Bronchial epithelial cell (primary cell): Measurements from ENCODE around the gene COL23A1. TPM values are rescaled to one million over a fixed set of nuclear protein-coding genes. Genes with fewer than 3 reads are reported as not detected.

ENCODE experiments used
- DNase-seq: peaks from one replicate; pipeline ENCODE4 v3.0.0-alpha.2; 2010; ENCODE audit warnings: low read depth
- FAIRE-seq: peaks from 2 replicates; lab custom pipeline; 2011; peaks lifted over from hg19 to GRCh38; lab: Jason Lieb, UNC
- H3K27me3 ChIP-seq: 2 replicates; pipeline ENCODE4 v1.5.1; 2011; ENCODE audit warnings: low read length; ENCODE audit not compliant: control insufficient read depth, insufficient read depth
- H3K36me3 ChIP-seq: 2 replicates; pipeline ENCODE4 v1.5.1; 2011; ENCODE audit warnings: low read length; ENCODE audit not compliant: control insufficient read depth, insufficient read depth
- H3K4me3 ChIP-seq: 2 replicates; pipeline ENCODE4 v1.5.1; 2011; ENCODE audit warnings: mild to moderate bottlenecking, low read depth, low read length, control low read depth
- CTCF ChIP-seq: IDR thresholded peaks from 2 replicates; pipeline ENCODE4 v1.5.1; 2011; ENCODE audit warnings: mild to moderate bottlenecking, moderate library complexity, low read length, control low read depth, inconsistent platforms; ENCODE audit not compliant: insufficient read depth, severe bottlenecking
- total RNA-seq: library from RNA; depleted of rRNA; stranded (reverse); fragments of >200 nt; gene quantifications from 2 replicates; pipeline ENCODE4 v1.2.1, GENCODE V29; 2014

COL23A1 gene
- total RNA-seq, 1 donor from 2014 or later = 0.26 TPM

GRCh38 chr5:178532666-178533065 is 57.5 kb downstream of the COL23A1 start:
- no peak for DNase-seq
- Histone ChIP-seq H3K4me3 (no peak overlapping the region), H3K36me3 (no peaks in the 10 kb centered on the region), H3K27me3 (no peaks in the 10 kb centered on the region)
- no peak for FAIRE-seq
- no peak for TF ChIP-seq CTCF

GRCh38 chr5:178532236-178532635 is 58.0 kb downstream of the COL23A1 start:
- no peak for DNase-seq

GRCh38 chr5:178531786-178532185 is 58.4 kb downstream of the COL23A1 start:
- no peak for TF ChIP-seq CTCF
- Histone ChIP-seq H3K4me3 (no peak overlapping the region), H3K36me3 (no peaks in the 10 kb centered on the region), H3K27me3 (no peaks in the 10 kb centered on the region)
- FAIRE-seq (no peak), DNase-seq (no peak)

More at GRCh38 chr5:178532236-178532635, 58.0 kb downstream of the COL23A1 start:
- Histone ChIP-seq H3K36me3 (no peaks in the 10 kb centered on the region), H3K4me3 (no peak overlapping the region), H3K27me3 (no peaks in the 10 kb centered on the region)
- FAIRE-seq = no peak
- no peak for TF ChIP-seq CTCF

GRCh38 chr5:178530526-178530925 is 59.7 kb downstream of the COL23A1 start:
- FAIRE-seq = peak; percentile 50
- Histone ChIP-seq H3K36me3 (no peaks in the 10 kb centered on the region), H3K27me3 (no peaks in the 10 kb centered on the region), H3K4me3 (no peak overlapping the region)
- no peak for DNase-seq
- no peak for TF ChIP-seq CTCF

GRCh38 chr5:178529080-178529479 is 61.1 kb downstream of the COL23A1 start:
- no peak for TF ChIP-seq CTCF
- no peak for DNase-seq
- H3K27me3 ChIP-seq = no peaks in the 10 kb centered on the region
- no peaks in the 10 kb centered on the region for H3K36me3 ChIP-seq
- FAIRE-seq = peak; percentile 18
- H3K4me3 ChIP-seq = no peak overlapping the region
